HG03558 (cell line): ENCODE results near the gene RTL10.

Experiments
- ATAC-seq: cut with Tn5 transposase; IDR thresholded peaks from one replicate; pipeline ENCODE4 v1.9.1; 2021; ENCODE audit warnings: moderate number of reproducible peaks; ENCODE audit not compliant: unreplicated experiment; ENCODE audit errors: extremely low read depth

The RTL10 gene

DNA sequence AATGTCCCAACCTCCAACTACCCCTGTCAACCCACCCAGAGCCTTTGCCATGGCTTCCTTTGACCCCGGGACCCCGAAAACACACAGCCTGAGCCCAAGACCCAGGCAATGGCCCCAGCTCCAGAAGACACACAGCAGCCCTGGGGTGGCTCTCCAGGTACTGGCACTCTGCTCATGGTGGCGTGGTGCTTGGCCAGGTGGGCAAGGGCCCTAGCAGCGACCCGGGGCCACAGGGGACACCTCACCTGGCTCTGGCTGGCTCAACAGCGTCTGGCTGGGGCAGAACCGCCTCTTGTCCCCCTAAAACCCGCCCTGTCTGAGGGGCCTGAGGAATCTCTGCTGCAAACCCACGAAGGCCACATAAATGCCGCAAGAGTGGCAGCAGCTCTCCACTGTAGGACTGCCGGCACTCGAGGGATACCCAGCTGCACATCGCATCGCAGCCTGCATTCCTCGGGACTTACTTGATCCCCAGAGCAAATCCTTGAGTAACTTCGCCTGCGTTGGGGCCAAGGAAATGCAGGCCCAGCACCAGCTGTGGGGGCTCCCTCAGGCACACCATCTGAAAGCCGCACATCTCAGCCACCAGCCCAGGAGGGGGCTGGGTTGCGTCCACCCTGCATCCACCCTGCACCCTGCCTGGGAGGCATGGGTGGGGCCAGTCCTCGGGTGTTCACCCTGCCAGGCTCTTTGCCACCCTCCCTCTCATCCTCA is 23.1 kb upstream of the RTL10 start:
- no peak for ATAC-seq

DNA sequence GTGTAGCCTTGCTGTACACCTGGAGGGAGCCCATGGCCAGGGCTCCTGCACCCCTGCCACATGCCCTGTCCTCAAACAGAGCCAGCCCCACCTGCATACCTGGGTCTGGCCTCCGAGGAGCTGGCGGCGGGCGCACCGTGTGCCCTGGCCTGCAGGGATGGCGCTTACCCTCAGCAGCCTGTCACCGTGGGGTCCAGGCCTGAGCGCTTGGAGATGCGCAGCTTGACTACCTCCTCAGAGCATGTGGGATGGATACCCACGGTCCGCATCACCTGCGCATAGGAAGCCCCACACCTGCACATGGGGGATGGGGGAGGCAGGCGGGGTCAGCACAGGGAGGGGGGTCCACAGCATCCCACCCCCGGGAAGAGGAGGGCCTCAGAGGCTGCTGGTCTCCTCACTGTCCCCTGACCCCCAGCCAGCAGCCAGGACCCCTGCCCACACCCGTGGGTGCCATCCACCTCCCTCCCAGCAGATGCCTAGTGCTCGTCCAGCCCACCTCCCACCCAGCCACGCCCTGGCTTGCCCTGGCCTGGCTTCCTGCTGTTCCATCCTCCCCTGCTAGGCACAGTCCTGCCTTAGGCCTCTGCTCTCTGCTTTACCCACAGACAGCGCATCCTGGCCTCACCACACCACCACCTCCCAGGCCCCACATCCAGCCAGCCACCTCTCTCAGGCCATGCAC is 22.4 kb upstream of the RTL10 start:
- ATAC-seq: no peak

DNA sequence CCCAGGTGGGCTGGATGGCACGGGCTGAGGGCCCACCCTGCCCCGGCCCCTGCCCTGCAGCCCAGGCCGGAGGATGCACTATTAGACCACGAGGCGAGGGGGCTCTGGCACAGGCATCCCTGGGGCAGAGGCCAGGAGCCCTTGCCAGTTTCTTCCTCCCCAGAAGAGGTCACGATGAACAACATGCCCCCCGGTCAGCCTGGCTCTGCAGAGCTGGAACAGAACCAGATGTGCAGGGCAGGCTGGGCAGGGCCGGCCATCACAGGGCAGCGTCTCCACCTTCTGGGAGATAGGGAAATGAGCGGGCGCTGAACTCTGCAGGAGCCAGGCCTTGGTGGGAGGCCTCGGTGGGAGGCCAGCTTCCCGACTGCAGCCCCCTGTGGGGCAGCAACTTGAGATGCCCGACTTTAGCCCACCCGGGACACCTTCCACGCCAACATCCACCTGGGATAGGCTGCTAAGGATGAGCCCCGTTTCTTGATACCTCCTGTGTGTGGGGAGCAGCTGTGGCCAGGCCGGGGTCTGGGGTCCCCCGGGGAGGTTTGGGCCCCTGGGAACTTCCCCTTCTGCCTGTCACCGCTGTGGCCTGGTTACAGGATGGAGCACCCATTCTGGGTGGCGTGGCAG is 21.8 kb upstream of the RTL10 start:
- ATAC-seq: no peak

DNA sequence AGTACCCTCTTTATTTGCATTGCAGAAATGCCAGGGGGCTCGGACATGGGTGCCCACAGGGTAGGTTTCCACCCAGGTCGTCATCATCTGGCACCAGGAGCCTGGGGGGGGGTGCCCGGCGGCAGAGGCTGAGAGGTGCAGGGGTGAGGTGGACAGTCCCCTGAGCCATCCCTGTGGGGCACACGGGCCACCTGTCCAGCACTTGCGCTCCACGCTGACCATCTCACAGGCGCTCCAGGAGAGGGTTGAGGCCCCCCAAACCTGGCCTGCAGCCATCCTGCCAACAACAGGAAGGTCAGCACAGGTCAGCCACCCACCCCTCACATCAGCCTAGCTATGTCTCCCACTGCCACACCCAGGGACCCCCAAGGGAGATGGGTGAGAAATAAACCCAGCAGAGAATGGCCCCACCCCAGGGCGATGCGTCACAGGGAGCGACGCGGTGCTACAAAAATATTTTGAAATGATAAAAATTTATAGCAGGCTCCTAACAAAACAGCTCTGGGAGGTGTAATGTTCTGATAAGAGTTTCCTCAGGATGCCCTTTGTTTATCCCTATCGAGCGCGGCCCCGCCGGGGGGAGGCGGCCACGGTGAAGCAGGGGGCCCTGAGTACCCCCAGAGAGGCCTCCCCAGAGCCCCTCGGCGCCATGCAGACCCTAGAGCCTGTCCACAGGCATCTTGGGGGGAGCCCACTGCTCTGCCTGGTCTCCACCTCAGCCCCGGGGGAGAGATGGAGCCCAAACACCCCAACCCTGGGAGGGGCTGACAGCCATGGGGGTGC is 21.0 kb upstream of the RTL10 start:
- no peak for ATAC-seq

DNA sequence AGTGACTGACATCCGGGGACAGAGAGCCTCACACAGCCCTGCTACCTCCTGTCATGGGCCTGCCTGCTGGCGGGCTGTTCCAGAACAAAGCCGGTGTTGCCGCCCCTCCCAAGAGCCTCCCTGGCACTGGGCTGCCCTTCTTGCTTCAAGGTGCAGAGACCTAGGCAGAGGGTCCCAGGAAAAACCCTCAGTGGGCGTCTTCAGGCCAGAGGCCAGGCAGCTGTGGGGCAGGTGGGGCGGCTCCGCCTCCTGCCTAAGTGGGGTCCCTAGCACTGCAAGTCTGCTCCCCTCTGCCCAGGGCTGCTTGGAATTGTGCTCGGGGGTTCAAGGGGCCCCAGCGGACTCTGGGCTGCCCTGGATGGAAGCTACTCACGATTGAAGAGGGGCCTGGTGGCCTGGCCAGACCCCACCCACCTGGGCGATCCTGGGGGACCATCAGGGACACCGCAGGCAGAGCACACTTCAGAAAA is 20.4 kb upstream of the RTL10 start:
- ATAC-seq: no peak

DNA sequence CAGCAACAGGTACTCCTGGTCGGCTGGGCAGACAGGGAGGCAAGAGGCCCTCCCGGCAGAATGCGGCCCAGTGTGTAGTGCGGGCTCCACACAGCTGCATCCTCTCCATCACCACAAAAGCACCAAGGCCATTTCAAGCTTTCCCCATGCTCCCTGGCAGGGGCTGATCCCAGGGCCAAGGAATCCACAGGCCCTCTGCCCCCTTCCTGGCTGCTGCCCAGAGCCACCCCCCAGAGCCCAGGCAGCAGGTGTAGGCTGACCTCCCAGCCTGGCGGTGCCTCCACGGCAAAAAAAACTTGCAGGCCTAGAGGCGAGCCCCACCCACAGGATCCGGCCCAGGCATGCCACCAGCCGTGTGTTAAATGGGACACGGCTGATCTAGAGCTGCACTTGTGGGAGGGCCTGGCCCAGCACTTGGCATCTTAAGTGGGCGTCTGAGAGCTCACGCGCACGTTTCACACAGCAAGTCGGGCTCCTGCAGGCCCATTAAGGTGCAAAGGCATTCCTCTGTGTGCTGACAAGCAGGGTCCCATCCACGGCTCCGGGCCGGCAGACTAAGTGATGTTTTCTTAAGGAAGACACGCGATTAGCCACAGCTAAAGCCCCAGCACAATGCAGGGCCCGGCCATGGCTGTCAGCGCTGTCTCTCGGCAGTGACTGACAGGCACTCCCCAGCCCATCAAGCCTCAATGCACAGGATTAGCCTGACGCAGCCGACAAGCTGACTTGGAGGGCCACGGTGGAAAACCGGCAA is 19.8 kb upstream of the RTL10 start:
- ATAC-seq: no peak

DNA sequence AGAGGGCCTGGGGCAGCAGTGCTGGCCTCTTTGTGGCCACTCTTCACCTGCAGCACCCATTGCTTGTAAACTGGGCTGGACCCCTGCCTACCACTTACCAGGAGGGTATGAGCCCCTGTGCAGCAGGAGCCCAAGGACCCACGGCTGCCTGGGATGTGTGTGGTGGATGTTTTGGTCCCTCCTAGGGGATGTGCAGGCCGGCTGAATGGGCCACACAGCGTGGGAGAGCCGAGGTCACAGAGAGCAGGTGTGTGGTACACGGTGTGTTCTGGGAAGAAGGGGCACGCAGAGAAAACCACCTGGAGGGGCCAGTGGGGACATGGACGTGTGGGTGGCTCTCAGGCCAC is 19.3 kb upstream of the RTL10 start:
- ATAC-seq: no peak

DNA sequence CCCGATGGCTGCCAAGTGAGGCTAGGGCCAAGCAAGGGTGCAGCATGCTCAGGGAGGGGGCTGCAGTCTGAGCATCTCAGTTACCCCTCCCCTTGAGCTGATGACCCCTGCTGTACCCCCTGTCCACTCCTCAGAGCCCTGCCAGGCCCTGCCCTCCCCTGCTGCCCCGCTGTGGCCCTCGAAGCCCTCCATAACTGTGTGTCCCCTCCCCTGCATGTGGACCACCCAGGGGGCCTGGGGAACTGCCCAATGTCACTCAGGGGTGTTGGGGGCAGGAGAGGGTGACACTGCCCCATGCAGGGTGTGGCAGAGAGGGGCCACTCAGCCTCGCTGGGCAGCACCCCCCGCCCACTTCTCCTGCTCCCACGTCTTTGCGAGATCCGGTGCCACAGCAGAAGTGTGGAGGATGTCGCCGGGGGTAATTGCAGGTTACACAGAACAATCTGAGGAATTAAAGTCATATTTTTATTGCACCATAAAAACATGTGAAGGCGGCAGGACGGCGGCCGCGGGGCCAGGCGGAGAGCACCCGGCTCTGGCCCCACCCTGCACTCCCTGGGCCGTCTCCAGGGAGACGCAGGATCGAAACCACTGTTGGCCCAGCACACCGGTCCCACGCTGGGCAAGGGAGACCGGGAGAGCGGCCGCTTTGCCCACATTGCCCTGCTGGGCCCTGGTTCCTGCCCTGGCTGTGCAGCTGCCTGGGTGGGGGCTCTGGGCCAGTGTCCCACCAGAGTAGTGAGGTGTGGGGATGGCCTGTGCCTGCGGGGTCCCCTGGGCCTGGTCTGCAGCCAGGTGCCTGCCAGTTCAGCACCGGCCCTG is 18.7 kb upstream of the RTL10 start:
- ATAC-seq: no peak

DNA sequence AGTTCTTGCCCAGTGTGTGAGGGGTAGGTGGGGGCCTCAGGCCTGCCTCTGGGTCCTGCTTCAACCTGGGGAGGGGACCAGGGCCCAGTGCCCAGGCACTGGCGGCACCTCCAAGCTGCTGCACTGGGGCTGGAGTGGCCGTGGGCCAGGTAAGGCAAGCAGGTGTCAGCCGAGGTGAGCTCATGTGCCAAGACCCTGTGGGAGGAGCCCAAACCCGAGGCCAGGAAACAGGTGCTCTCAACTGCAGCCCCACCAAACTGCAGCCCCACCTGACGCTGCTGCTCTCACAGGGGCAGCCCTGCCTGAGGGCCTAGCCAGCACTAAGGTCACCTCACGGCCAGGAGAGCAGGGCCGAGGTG is 18.1 kb upstream of the RTL10 start:
- no peak for ATAC-seq

DNA sequence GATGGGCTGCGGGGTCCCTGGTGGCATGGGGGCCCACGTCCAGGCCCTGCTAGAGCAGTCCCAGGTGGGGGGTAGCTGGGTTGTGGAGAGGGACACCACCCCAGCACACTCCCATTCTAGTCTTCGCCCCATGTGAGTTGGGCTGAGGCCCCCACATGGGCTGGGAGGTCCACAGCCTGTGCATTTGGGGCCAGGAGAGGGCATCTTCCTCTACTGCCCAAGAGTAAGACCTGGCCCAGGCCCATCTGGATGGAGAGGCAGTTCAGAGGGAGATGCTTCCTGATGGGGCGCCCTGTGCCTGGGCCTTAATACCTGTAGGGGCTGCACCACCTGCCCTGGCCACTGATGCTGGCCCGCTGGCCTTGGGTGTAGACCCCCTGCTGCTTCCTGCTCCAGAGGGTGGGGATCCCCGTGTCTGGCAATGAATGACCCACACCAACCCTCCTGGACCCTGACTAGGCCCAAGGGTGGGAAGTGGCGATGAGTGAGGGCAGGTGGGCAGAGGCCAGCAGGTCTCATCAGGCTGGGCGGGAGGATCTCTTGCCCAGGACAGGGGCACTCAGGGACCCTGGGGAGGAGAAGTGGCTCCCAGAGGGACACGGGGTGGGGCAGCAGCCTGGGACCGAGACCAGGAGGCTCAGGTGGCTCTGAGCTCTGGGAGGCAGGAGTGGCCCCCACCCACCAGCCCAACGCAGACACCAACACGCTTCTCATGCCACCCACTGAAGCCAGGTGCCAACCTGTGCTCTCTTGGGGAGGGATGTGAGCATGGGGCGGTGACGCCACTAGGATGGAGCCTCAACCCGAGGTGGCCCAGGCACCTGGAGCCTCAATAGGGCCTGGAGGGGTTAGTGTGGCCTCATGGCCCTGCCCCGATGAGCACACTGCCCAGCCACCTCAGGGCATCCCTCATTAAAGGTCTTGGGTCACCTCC is 17.4 kb upstream of the RTL10 start:
- no peak for ATAC-seq

DNA sequence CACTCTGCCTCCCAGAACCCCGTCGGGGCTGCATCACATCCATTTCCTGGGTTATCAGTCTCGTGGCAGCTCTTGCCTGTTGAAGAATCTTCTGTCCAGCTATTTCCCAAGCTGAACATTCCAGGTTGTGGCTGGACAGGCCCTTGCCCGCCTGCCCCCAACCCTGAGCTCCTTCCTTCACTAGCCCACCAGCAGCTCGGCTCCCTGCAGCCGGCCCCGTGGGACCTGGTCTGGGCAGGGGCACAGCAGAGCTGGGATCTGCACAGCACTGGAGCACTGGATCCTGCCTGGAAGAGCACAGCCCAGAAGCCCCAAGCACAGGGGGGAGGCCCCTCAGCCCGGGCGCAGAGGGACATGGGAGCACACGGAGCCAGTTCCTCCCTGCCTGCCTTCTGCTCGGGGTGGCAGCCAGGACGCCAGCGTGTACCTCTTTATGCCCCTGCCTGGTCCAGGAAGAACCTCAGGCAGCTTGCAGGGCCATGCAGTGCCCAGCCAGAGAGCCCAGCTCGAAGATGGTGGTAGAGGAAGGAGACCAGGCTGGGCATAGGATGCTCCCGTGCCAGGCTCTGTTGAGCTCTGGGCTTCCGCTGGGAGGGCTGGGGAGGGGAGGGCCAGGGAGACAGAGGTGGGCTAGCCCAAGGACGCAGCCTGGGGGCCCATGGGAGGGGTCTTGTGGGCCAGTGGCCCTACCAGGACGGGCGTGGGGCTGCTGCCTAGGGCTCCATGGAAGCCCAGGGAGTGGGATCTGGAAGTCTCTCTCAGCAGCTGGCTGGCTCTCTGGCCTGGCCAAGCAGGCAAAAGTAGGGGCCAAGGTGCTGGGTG is 16.6 kb upstream of the RTL10 start:
- ATAC-seq: no peak

DNA sequence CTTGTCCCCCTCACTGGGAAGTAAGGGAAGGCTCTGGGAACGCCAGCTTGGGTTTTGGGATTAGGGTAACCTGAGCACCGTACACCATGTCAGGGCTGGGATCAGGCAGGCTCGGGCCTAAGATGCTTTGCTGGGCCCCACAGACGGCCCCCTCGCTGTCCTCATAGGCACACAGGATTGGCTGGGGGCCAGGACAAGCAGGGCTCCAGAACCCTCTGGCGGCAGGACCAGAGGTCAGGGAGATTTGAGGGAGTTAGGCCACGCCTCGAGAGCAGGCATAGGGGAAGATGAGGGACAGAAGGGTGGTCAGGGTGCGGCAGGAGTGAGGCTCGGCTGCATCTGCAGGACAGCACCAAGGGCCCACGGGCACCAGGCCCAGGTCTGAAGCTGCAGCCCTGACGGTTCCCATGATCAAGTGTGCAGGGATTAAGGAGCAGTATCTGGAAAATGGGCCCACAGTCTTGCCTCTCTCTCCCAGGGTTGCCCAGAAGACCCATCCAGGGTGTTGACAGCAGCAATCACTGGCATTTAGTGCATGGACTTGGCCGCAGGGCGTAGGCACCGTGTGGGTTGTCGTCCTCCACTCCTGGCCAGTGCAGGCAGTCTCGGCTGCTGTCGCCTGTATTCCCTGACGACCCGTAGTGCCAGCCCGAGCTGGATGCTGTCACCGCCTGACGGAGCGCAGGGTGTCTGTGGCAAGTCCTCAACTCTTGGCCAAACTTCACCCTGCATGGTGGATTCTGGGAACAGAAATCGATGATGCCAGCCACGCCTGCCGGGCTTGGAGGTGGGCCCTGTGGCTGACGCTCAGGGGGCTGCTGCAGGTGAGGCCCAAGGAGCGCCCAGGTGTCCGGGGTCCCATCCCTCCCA is 15.7 kb upstream of the RTL10 start:
- ATAC-seq: no peak

DNA sequence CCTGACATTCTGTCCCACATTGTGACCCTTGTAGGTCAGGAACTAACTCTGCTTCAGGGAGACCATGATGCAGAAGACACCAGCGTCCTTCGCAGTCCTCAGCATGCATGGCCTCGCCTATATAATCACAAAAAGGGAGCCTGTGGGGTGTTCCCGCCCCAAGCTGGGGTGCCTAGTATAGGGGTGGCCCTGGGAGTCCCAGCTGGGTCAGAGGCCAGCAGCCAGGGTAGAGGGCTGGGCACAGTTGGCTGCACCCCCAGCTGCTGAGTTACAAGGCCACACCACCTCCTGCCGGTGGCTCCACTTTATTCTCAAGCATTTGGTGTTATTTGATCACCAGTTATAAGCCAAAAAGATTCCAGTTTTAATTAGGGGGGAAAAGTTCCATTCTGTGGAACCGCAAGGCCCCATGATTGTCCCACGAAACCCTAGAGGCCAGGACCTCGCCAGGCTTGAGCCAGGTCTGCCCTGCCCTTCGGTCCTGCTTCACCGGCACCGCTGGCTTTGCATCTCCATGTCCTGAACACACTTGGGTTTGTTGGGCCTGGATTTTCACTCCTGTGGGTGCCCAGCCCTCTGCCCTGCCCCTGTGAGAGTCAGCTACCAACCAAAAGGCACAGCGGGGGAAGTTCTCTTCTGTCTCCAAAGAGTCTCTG is 15.0 kb upstream of the RTL10 start:
- ATAC-seq: no peak

DNA sequence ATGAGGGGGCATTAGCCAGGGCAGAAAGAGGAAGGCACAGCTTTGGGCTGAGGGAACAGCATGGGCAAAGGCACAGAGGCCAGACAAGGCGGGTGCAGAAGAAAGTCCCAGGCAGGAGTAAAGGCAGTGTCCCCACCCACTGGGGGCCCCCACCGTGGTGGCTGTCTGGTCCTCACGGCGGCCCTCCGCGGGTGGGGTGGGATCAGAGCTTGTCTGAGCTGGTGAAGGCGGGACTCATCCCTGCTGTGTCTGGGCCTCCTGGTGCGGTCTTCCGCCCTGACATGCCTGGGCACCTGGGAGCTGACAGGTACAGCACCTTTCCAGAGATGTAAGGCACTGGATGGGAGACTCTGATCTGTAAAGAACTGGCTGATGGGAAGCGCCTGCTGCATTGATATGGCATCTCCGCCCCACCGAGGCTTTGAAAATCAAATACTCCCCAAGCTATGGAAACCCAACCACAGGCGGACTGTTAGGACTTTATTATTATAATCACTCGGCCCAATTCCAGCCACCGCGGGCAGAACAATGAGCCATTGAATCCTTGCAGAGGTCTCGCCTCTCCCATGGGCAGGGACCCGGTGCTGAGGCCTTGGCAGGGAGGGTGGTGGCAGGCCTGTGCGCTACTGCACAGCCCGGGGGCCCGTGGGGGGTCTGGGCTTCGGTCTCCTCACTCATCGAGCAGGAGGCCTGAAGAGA is 14.2 kb upstream of the RTL10 start:
- ATAC-seq: no peak

DNA sequence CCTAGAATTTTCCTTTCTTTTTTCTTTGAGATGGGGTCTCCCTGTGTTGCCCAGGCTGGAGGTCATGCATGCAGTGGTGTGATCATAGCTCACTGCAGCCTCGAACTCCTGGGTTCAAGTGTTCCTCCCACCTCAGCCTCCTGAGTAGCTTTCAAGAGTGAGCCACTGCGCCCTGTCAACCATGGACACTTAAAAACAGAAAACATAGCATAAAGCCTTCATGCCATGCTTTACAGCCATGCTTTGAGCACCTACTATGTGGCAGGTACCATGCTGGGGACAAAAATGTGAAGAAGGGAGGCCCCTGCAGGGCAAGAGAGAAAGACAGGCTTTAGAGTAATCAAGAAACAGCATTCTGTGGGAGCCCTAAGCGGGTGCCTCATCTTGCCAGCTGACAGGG is 13.7 kb upstream of the RTL10 start:
- ATAC-seq: no peak

DNA sequence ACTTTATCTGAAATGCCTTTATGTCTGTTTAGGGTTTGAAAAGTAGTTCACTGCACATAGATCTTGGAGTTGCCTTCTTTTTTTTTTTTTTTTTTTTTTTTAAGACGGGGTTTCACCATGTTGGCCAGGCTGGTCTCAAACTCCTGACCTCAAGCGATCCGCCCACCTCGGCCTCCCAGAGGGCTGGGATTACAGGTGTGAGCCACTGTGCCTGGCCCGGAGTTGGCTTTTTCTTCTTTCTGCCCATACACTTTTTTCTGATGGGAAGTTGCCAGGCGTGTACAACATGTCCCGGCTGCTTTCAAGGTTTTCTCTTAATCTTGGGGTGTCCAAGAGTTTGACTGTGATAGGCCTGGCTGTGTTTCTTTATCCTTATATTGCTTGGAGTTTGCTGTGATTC is 12.9 kb upstream of the RTL10 start:
- ATAC-seq: no peak
